B cell (primary cell): ENCODE measurements around the gene SDK1. TPM values are rescaled to one million over a fixed set of nuclear protein-coding genes. Genes with fewer than 3 reads are reported as not detected.
A peak's percentile ranks its signal among the peaks of the same experiment; 100 is the strongest.

Experiments
- ATAC-seq: fragments of 200-7000 bp; cut with Tn5 transposase; one replicate; pipeline ENCODE4 v1.10.0; 2021; ENCODE audit warnings: low read depth, mild to moderate bottlenecking, moderate number of reproducible peaks, moderate library complexity
- CTCF ChIA-PET: fragments of 350-600 bp; sonication (Branson Sonifier 250); formaldehyde crosslinking; loops from one replicate; lab custom pipeline; 2021; ENCODE audit warnings: antibody characterized with exemption, inconsistent platforms; lab: Charles Lee
- POLR2A ChIA-PET: fragments of 350-600 bp; sonication (Branson Sonifier 250); formaldehyde crosslinking; loops from one replicate; lab custom pipeline; 2021; ENCODE audit warnings: antibody characterized with exemption; lab: Charles Lee
- DNase-seq: peaks from one replicate; pipeline ENCODE4 v3.0.0; 2013
- H2AFZ ChIP-seq: 2 replicates; pipeline ENCODE4 v1.6.1; 2012; ENCODE audit warnings: mild to moderate bottlenecking, low read depth, low read length; ENCODE audit not compliant: insufficient read depth, poor library complexity, severe bottlenecking
- H3K27ac ChIP-seq, 2 donors: 1 replicate in 1 of 2; 2 replicates in 1 of 2; pipeline ENCODE4 v1.5.1; 2012 to 2013; ENCODE audit warnings: low read length in 2 of 2, mild to moderate bottlenecking in 2 of 2, moderate library complexity in 1 of 2
- H3K27me3 ChIP-seq, 4 experiments: fragments of 200-600 bp in 1 of 4; sonication (generic) in 1 of 4; replicated peaks in 1 of 4; 1 replicate in 2 of 4; 2 replicates in 2 of 4; pipeline versions ENCODE4 v1.6.1 to v1.7.0; 2013 to 2016; ENCODE audit warnings: low read length in 3 of 4, mild to moderate bottlenecking in 2 of 4, mixed read lengths in 1 of 4, moderate library complexity in 1 of 4; ENCODE audit not compliant: insufficient read depth in 4 of 4, control insufficient read depth in 3 of 4; ENCODE audit errors: control extremely low read depth in 1 of 4
- H3K36me3 ChIP-seq, 2 experiments: replicated peaks in 1 of 2; 1 replicate in 1 of 2; 2 replicates in 1 of 2; pipeline versions ENCODE4 v1.6.1 to v1.7.1; 2013; ENCODE audit warnings: low read length in 1 of 2; ENCODE audit not compliant: insufficient read depth in 2 of 2, control insufficient read depth in 1 of 2; ENCODE audit errors: control extremely low read depth in 1 of 2, extremely low read depth in 1 of 2
- H3K4me1 ChIP-seq, 2 donors: fragments of 200-600 bp in 1 of 2; sonication (generic) in 1 of 2; 1 replicate in 1 of 2; 2 replicates in 1 of 2; pipeline versions ENCODE4 v1.5.1 to v1.6.1; 2013 to 2017; ENCODE audit warnings: low read length in 2 of 2; ENCODE audit not compliant: control insufficient read depth in 2 of 2, insufficient read depth in 2 of 2
- H3K4me2 ChIP-seq: replicated peaks from 2 replicates; pipeline ENCODE3; 2012; ENCODE audit warnings: mild to moderate bottlenecking, low read depth, low read length; ENCODE audit not compliant: poor library complexity, severe bottlenecking
- H3K4me3 ChIP-seq, 5 experiments: fragments of 200-600 bp in 1 of 5; sonication (generic) in 1 of 5; 1 replicate in 3 of 5; 2 replicates in 2 of 5; pipeline versions ENCODE4 v1.5.1 to v1.7.0; 2011 to 2016; ENCODE audit warnings: low read length in 4 of 5, mild to moderate bottlenecking in 4 of 5, low read depth in 2 of 5, control low read depth in 1 of 5, moderate library complexity in 1 of 5; ENCODE audit not compliant: insufficient read depth in 1 of 5; ENCODE audit errors: control extremely low read depth in 1 of 5, extremely low read depth in 1 of 5
- H3K79me2 ChIP-seq: fragments of 200-600 bp; sonication (generic); one replicate; pipeline ENCODE4 v1.6.0; 2016; ENCODE audit warnings: low read length; ENCODE audit not compliant: control insufficient read depth, insufficient read depth
- H3K9ac ChIP-seq: fragments of 200-600 bp; sonication (generic); 2 replicates; pipeline ENCODE4 v1.6.1; 2017; ENCODE audit warnings: mild to moderate bottlenecking, low read length, moderate library complexity
- H3K9me3 ChIP-seq, 3 donors: one replicate each; pipeline versions ENCODE4 v1.6.1 to v1.7.1; 2013; ENCODE audit warnings: low read length in 2 of 3; ENCODE audit not compliant: control insufficient read depth in 2 of 3, insufficient read depth in 1 of 3; ENCODE audit errors: control extremely low read depth in 1 of 3
- H4K20me1 ChIP-seq: 2 replicates; pipeline ENCODE4 v1.6.0; 2012; ENCODE audit warnings: mild to moderate bottlenecking, low read length; ENCODE audit not compliant: insufficient read depth, control insufficient read depth, poor library complexity, severe bottlenecking
- H3K27ac Mint-ChIP-seq: one replicate; pipeline ENCODE4 v1.8.0; 2021; ENCODE audit warnings: mixed read lengths
- H3K27me3 Mint-ChIP-seq: one replicate; pipeline ENCODE4 v1.8.0; 2021; ENCODE audit warnings: mixed read lengths
- H3K4me1 Mint-ChIP-seq: one replicate; pipeline ENCODE4 v1.8.0; 2021; ENCODE audit warnings: mixed read lengths
- H3K4me3 Mint-ChIP-seq: one replicate; pipeline ENCODE4 v1.8.0; 2021; ENCODE audit warnings: mixed read lengths
- H3K9me3 Mint-ChIP-seq: one replicate; pipeline ENCODE4 v1.8.0; 2022; ENCODE audit warnings: mixed read lengths; ENCODE audit not compliant: insufficient read depth
- CTCF ChIP-seq: fragments of 200-600 bp; IDR thresholded peaks from one replicate; pipeline ENCODE4 v1.8.0; 2022; ENCODE audit warnings: antibody characterized with exemption, mild to moderate bottlenecking
- EZH2 ChIP-seq: IDR thresholded peaks from 2 replicates; pipeline ENCODE4 v1.6.1; 2012; ENCODE audit warnings: borderline replicate concordance, low read depth, mild to moderate bottlenecking, moderate library complexity, low read length; ENCODE audit not compliant: insufficient read depth, poor library complexity, severe bottlenecking
- WGBS: methylation state at CpG from one replicate; pipeline ENCODE4 v1.1.5; 2013; ENCODE audit warnings: missing lambda C conversion rate; ENCODE audit not compliant: insufficient coverage; 5-methylcytosine and 5-hydroxymethylcytosine counted together
- intact Hi-C: fragments of 100-400 bp; cut with micrococcal nuclease; formaldehyde crosslinking; loops from one replicate; pipeline ENCODE4 v1.10.0; 2022
- polyA plus RNA-seq: library from polyadenylated mRNA; depleted of rRNA; stranded (reverse); fragments of >200 nt; gene quantifications from 2 replicates; pipeline ENCODE4 v1.2.3, GENCODE V29; 2012
- total RNA-seq, 2 donors: library from RNA; stranded (reverse); fragments of 120-200 nt in 1 of 2; gene quantifications; 1 replicate in 1 of 2; 2 replicates in 1 of 2; pipeline versions ENCODE4 v1.2.3 to v1.2.4, GENCODE V29; 2013 to 2022

SDK1 gene
- total and polyA plus RNA-seq, 2 donors (not counting 1 experiment from before 2014, with no cell fraction given), result 0.73 to 2.0 TPM

- Histone ChIP-seq H3K4me2 (peak overlapping the region; percentile 39), H3K36me3 (no peaks in the 10 kb centered on the region), H3K27ac (no peak overlapping the region), H4K20me1 (no peaks in the 10 kb centered on the region), H2AFZ (peak overlapping the region; percentile 57), H3K27me3 (no peaks in the 10 kb centered on the region), H3K79me2 (no peaks in the 10 kb centered on the region), H3K4me3 (no peak overlapping the region), H3K9ac (peak overlapping the region; percentile 25), H3K9me3 (peaks cover 0 to 18% (median 7%) of the 10 kb centered on the region in 3 donors), H3K4me1 (peaks cover 6 to 7% of the 10 kb centered on the region in 2 donors)
- ChIA-PET POLR2A (no interaction called here), CTCF (no interaction called here)
- Mint-ChIP-seq H3K27me3 (no peaks in the 10 kb centered on the region), H3K4me1 (peaks cover 12% of the 10 kb centered on the region), H3K27ac (peak overlapping the region; percentile 17), H3K9me3 (peaks cover 2% of the 10 kb centered on the region), H3K4me3 (peak overlapping the region; percentile 7)
- DNase-seq (peak; percentile 31), ATAC-seq (peak; percentile 53)
- TF ChIP-seq EZH2 (no peak), CTCF (no peak)
- intact Hi-C loops, result no loop called here
- 98% methylated on average over 6 of the region's 12 CpGs for WGBS
Observed at GRCh38 chr7:4085937-4086691, 785.1 kb downstream of the SDK1 start.

GRCh38 chr7:4086723-4087122 is 785.7 kb downstream of the SDK1 start:
- no peak overlapping the region for H3K4me3 Mint-ChIP-seq

More at GRCh38 chr7:4086723-4087122, 785.7 kb downstream of the SDK1 start:
- H3K36me3 ChIP-seq, result no peaks in the 10 kb centered on the region
- intact Hi-C loops, result no loop called here
- no peak overlapping the region for H3K4me2 ChIP-seq
- H3K27ac Mint-ChIP-seq, result no peak overlapping the region
- no peaks in the 10 kb centered on the region for H3K79me2 ChIP-seq
- DNase-seq (no peak), ATAC-seq (no peak)
- H3K4me1 ChIP-seq, result peaks cover 6 to 7% of the 10 kb centered on the region in 2 donors
- H4K20me1 ChIP-seq, result no peaks in the 10 kb centered on the region
- H3K27ac ChIP-seq, result no peak overlapping the region
- 80% methylated on average over 1 of the region's 1 CpG for WGBS
- peak overlapping the region; percentile 57 for H2AFZ ChIP-seq
- no peaks in the 10 kb centered on the region for H3K27me3 ChIP-seq
- H3K9me3 Mint-ChIP-seq, result peaks cover 2% of the 10 kb centered on the region
- peaks cover 12% of the 10 kb centered on the region for H3K4me1 Mint-ChIP-seq
- no peak overlapping the region for H3K9ac ChIP-seq
- CTCF ChIA-PET, result no interaction called here
- H3K4me3 ChIP-seq, result no peak overlapping the region
- no peak for TF ChIP-seq CTCF
- POLR2A ChIA-PET, result no interaction called here
- H3K27me3 Mint-ChIP-seq, result no peaks in the 10 kb centered on the region
- peaks cover 0 to 21% (median 7%) of the 10 kb centered on the region in 3 donors for H3K9me3 ChIP-seq
